IMR-90 (cell line): ENCODE measurements around the gene RASGRP2. TPM values are rescaled to one million over a fixed set of nuclear protein-coding genes. Genes with fewer than 3 reads are reported as not detected.

Experiments used
- ATAC-seq: fragments of 200-7000 bp; cut with Tn5 transposase; 2 replicates; pipeline ENCODE4 v1.9.1; 2020; ENCODE audit warnings: low read depth, mild to moderate bottlenecking, moderate library complexity
- BruUV-seq: library from RNA; stranded (reverse); fragments of 400-500 nt; replicated peaks from 2 replicates; lab custom pipeline; 2021; lab: Mats Ljungman, UMichigan
- CTCF ChIA-PET: fragments of 300-600 bp; formaldehyde crosslinking; extraction: SDS; loops from one replicate; lab custom pipeline; 2021; ENCODE audit warnings: antibody characterized with exemption; lab: Yijun Ruan, JAX
- POLR2A ChIA-PET: fragments of 300-600 bp; sonication (Branson Sonifier 250); formaldehyde crosslinking; loops from one replicate; lab custom pipeline; 2022; ENCODE audit warnings: antibody characterized with exemption; ENCODE audit not compliant: unreplicated experiment; lab: Charles Lee
- DNase-seq: peaks from one replicate; pipeline ENCODE4 v3.0.0; 2013
- H2AFZ ChIP-seq: replicated peaks from 2 replicates; pipeline ENCODE3; 2013; ENCODE audit warnings: low read length, mild to moderate bottlenecking; ENCODE audit not compliant: poor library complexity
- H2AK5ac ChIP-seq: 2 replicates; pipeline ENCODE4 v1.6.1; 2013; ENCODE audit warnings: low read depth, low read length, inconsistent platforms
- H2AK9ac ChIP-seq: replicated peaks from 2 replicates; pipeline ENCODE3; 2013; ENCODE audit warnings: mild to moderate bottlenecking, low read depth, low read length, moderate library complexity; ENCODE audit not compliant: poor library complexity
- H2BK120ac ChIP-seq: 2 replicates; pipeline ENCODE4 v1.6.1; 2013; ENCODE audit warnings: low read depth, low read length, inconsistent platforms
- H2BK15ac ChIP-seq: 3 replicates; pipeline ENCODE4 v1.6.1; 2013; ENCODE audit warnings: low read depth, low read length, inconsistent platforms
- H2BK20ac ChIP-seq: 2 replicates; pipeline ENCODE4 v1.6.1; 2013; ENCODE audit warnings: low read depth, mild to moderate bottlenecking, inconsistent platforms, low read length, moderate library complexity
- H2BK5ac ChIP-seq: 2 replicates; pipeline ENCODE4 v1.6.1; 2013; ENCODE audit warnings: mild to moderate bottlenecking, low read depth, low read length, inconsistent platforms; ENCODE audit not compliant: poor library complexity, severe bottlenecking
- H3K14ac ChIP-seq: replicated peaks from 2 replicates; pipeline ENCODE4 v1.6.1; 2013; ENCODE audit warnings: low read depth, low read length, inconsistent platforms
- H3K18ac ChIP-seq: 2 replicates; pipeline ENCODE4 v1.6.1; 2013; ENCODE audit warnings: low read depth, low read length, control low read depth
- H3K23ac ChIP-seq: 2 replicates; pipeline ENCODE4 v1.6.1; 2013; ENCODE audit warnings: low read depth, low read length, inconsistent platforms
- H3K27ac ChIP-seq: 2 replicates; pipeline ENCODE4 v1.5.1; 2013; ENCODE audit warnings: mild to moderate bottlenecking, control low read depth, low read length; ENCODE audit not compliant: insufficient read depth
- H3K27me3 ChIP-seq: 2 replicates; pipeline ENCODE4 v1.6.1; 2013; ENCODE audit warnings: low read length; ENCODE audit not compliant: control insufficient read depth, insufficient read depth
- H3K36me3 ChIP-seq: 2 replicates; pipeline ENCODE4 v1.6.1; 2013; ENCODE audit warnings: low read length, mixed read lengths; ENCODE audit not compliant: control insufficient read depth, insufficient read depth
- H3K4ac ChIP-seq: 2 replicates; pipeline ENCODE4 v1.6.1; 2013; ENCODE audit warnings: low read depth, low read length, inconsistent platforms
- H3K4me1 ChIP-seq: 2 replicates; pipeline ENCODE4 v1.6.1; 2013; ENCODE audit warnings: low read length, mixed read lengths; ENCODE audit not compliant: control insufficient read depth, insufficient read depth
- H3K4me2 ChIP-seq: 2 replicates; pipeline ENCODE4 v1.6.1; 2013; ENCODE audit warnings: low read depth, mild to moderate bottlenecking, control low read depth, low read length, moderate library complexity
- H3K4me3 ChIP-seq: 2 replicates; pipeline ENCODE4 v1.5.1; 2013; ENCODE audit warnings: low read depth, mild to moderate bottlenecking, control low read depth, low read length, moderate library complexity; ENCODE audit not compliant: insufficient read depth
- H3K56ac ChIP-seq: 2 replicates; pipeline ENCODE4 v1.6.1; 2013; ENCODE audit warnings: low read length, inconsistent platforms; ENCODE audit not compliant: insufficient read depth; ENCODE audit errors: extremely low read depth
- H3K79me1 ChIP-seq, 2 experiments: 2 replicates each; pipeline ENCODE4 v1.6.1; 2013; ENCODE audit warnings: low read length in 2 of 2, inconsistent platforms in 1 of 2, low read depth in 1 of 2
- H3K9ac ChIP-seq: 2 replicates; pipeline ENCODE4 v1.6.1; 2013; ENCODE audit warnings: low read depth, low read length, control low read depth
- H3K9me1 ChIP-seq: 2 replicates; pipeline ENCODE4 v1.6.1; 2013; ENCODE audit warnings: low read length, inconsistent platforms; ENCODE audit not compliant: insufficient read depth
- H3K9me3 ChIP-seq: 2 replicates; pipeline ENCODE4 v1.6.1; 2013; ENCODE audit warnings: low read length; ENCODE audit not compliant: control insufficient read depth, insufficient read depth
- H4K20me1 ChIP-seq: 2 replicates; pipeline ENCODE4 v1.6.1; 2013; ENCODE audit warnings: low read length, inconsistent platforms; ENCODE audit not compliant: insufficient read depth
- H4K5ac ChIP-seq: 2 replicates; pipeline ENCODE4 v1.6.1; 2013; ENCODE audit warnings: mild to moderate bottlenecking, low read depth, low read length, control low read depth
- H4K8ac ChIP-seq, 2 experiments: 2 replicates each; pipeline ENCODE4 v1.6.1; 2013; ENCODE audit warnings: low read depth in 2 of 2, low read length in 2 of 2, control low read depth in 1 of 2, inconsistent platforms in 1 of 2
- H4K91ac ChIP-seq: 2 replicates; pipeline ENCODE4 v1.6.1; 2013; ENCODE audit warnings: low read depth, low read length, inconsistent platforms; ENCODE audit not compliant: insufficient read depth
- CHD1 ChIP-seq: IDR thresholded peaks from 2 replicates; pipeline ENCODE4 v1.6.1; 2012; ENCODE audit warnings: low read depth, low read length, improper control_type of control experiment
- CTCF ChIP-seq: conservative IDR thresholded peaks from 2 replicates; pipeline ENCODE4 v1.5.1; 2012; ENCODE audit warnings: mild to moderate bottlenecking, low read depth, low read length, improper control_type of control experiment
- MAZ ChIP-seq: IDR thresholded peaks from 2 replicates; pipeline ENCODE4 v1.6.1; 2012; ENCODE audit warnings: low read depth, mild to moderate bottlenecking, low read length, improper control_type of control experiment, moderate library complexity, borderline replicate concordance
- POLR2A ChIP-seq: IDR thresholded peaks from 2 replicates; pipeline ENCODE4 v1.6.1; 2012; ENCODE audit warnings: mild to moderate bottlenecking, low read depth, low read length
- WGBS, 2 experiments: methylation state at CpG; one replicate each; pipeline versions ENCODE4 v1.1.5 to v1.1.7; 2013; ENCODE audit warnings: missing lambda C conversion rate in 2 of 2; ENCODE audit not compliant: insufficient read length in 1 of 2; ENCODE audit errors: extremely low coverage in 2 of 2; 5-methylcytosine and 5-hydroxymethylcytosine counted together
- dilution Hi-C: fragments of 300-500 bp; cut with HindIII; formaldehyde crosslinking; loops from one replicate; pipeline ENCODE4 v1.14.3; 2018; ENCODE audit warnings: low sequenced_read_pairs; ENCODE audit not compliant: unreplicated experiment
- in situ Hi-C: fragments of 300-500 bp; cut with MboI; formaldehyde crosslinking; loops from 3 replicates; pipeline ENCODE4 v1.14.3; 2019; ENCODE audit warnings: low sequenced_read_pairs, inconsistent platforms, mixed read lengths
- intact Hi-C: fragments of 100-400 bp; cut with micrococcal nuclease; formaldehyde crosslinking; loops from 2 replicates; pipeline ENCODE4 v1.10.0; 2022
- polyA plus RNA-seq, 3 experiments: library from polyadenylated mRNA; depleted of rRNA; stranded (reverse); fragments of >200 nt; gene quantifications; 2 replicates each; pipeline ENCODE4 v1.2.3, GENCODE V29; 2012; ENCODE audit warnings: low replicate concordance in 1 of 3
- total RNA-seq: library from RNA; depleted of rRNA; stranded (reverse); fragments of >200 nt; gene quantifications from 2 replicates; pipeline ENCODE4 v1.2.3, GENCODE V29; 2012

Gene RASGRP2
- total and polyA plus RNA-seq, 2 of the 4 experiments (the other 2 are of a cell fraction) = 1.2 TPM; not detected in 1

GRCh38 chr11:64696045-64696444 is 47.9 kb downstream of the RASGRP2 start:
- DNase-seq (no peak), ATAC-seq (no peak)
- no TSS peak for BruUV-seq
- no peak overlapping the region for H2BK5ac ChIP-seq
- H3K14ac ChIP-seq = no peak overlapping the region
- H3K23ac ChIP-seq = no peak overlapping the region
- WGBS, 2 experiments = 61% methylated on average over 2 of the region's 8 CpGs; no CpG with 5 or more reads in 1 of the 2 experiments
- H4K5ac ChIP-seq = no peak overlapping the region
- POLR2A ChIA-PET = no interaction called here
- no peak overlapping the region for H4K91ac ChIP-seq
- H4K20me1 ChIP-seq = no peaks in the 10 kb centered on the region
- no peak overlapping the region for H4K8ac ChIP-seq
- H3K36me3 ChIP-seq = no peaks in the 10 kb centered on the region
- no peak overlapping the region for H3K18ac ChIP-seq
- no peak overlapping the region for H2BK15ac ChIP-seq
- H3K27me3 ChIP-seq = peaks cover 91% of the 10 kb centered on the region
- no peaks in the 10 kb centered on the region for H3K9me3 ChIP-seq
- no peak overlapping the region for H2AK9ac ChIP-seq
- H2AK5ac ChIP-seq = no peak overlapping the region
- H3K4me2 ChIP-seq = no peak overlapping the region
- no peak overlapping the region for H3K27ac ChIP-seq
- CTCF ChIA-PET = no interaction called here
- no peak overlapping the region for H2BK120ac ChIP-seq
- no peak overlapping the region for H3K9ac ChIP-seq
- H3K4ac ChIP-seq = no peak overlapping the region
- intact Hi-C loops (no loop called here), in situ Hi-C loops (no loop called here), dilution Hi-C loops (no loop called here)
- H2BK20ac ChIP-seq = no peak overlapping the region
- TF ChIP-seq POLR2A (no peak), MAZ (no peak), CHD1 (no peak), CTCF (no peak)
- no peaks in the 10 kb centered on the region for H3K79me1 ChIP-seq
- no peaks in the 10 kb centered on the region for H3K4me1 ChIP-seq
- H3K9me1 ChIP-seq = 0 out of 2 replicates have a peak, but pooled peaks cover 2% of the 10 kb centered on the region
- no peak overlapping the region for H2AFZ ChIP-seq
- no peak overlapping the region for H3K4me3 ChIP-seq
- no peak overlapping the region for H3K56ac ChIP-seq
